Measurements from ENCODE around the gene NUDT3.

GRCh38 chr6:34241351-34242215, 150.9 kb downstream of the NUDT3 start:
- TF ChIP-seq CTCF (IDR thresholded peaks at IDR 0.05) = no peak
- TF ChIP-seq ZFX (IDR thresholded peaks at IDR 0.05; ENCODE audit: borderline replicate concordance) = no peak

All from 22Rv1 (cell line).